Iris pigment epithelial cell (primary cell): ENCODE results near the gene ADGRB2.

ENCODE experiments used
- DNase-seq: peaks from one replicate; pipeline ENCODE4 v3.0.0-alpha.2; 2011; ENCODE audit warnings: low read depth

Gene ADGRB2

GRCh38 chr1:31782421-31783410 is 18.6 kb upstream of the ADGRB2 start:
- DNase-seq, result no peak

- DNase-seq, result no peak
Observed at GRCh38 chr1:31781756-31782371, 17.7 kb upstream of the ADGRB2 start.

GRCh38 chr1:31781138-31781755 is 17.1 kb upstream of the ADGRB2 start:
- DNase-seq, result no peak

GRCh38 chr1:31780632-31781031 is 16.5 kb upstream of the ADGRB2 start:
- no peak for DNase-seq

GRCh38 chr1:31779687-31780086 is 15.5 kb upstream of the ADGRB2 start:
- no peak for DNase-seq

GRCh38 chr1:31778763-31779488 is 14.8 kb upstream of the ADGRB2 start:
- DNase-seq, result no peak

- no peak for DNase-seq
Observed at GRCh38 chr1:31776516-31776915, 12.4 kb upstream of the ADGRB2 start.

- DNase-seq, result no peak
Observed at GRCh38 chr1:31776032-31776431, 11.9 kb upstream of the ADGRB2 start.

GRCh38 chr1:31775210-31775999 is 11.3 kb upstream of the ADGRB2 start:
- no peak for DNase-seq

- no peak for DNase-seq
Observed at GRCh38 chr1:31774495-31774894, 10.4 kb upstream of the ADGRB2 start.

GRCh38 chr1:31773861-31774260 is 9.7 kb upstream of the ADGRB2 start:
- no peak for DNase-seq

GRCh38 chr1:31772669-31773248 is 8.6 kb upstream of the ADGRB2 start:
- no peak for DNase-seq

GRCh38 chr1:31771891-31772668 is 7.9 kb upstream of the ADGRB2 start:
- DNase-seq, result no peak

- DNase-seq, result no peak
Observed at GRCh38 chr1:31769720-31770390, 5.7 kb upstream of the ADGRB2 start.

- DNase-seq, result no peak
Observed at GRCh38 chr1:31768939-31769704, 5.0 kb upstream of the ADGRB2 start.

GRCh38 chr1:31768407-31768907 is 4.3 kb upstream of the ADGRB2 start:
- no peak for DNase-seq

GRCh38 chr1:31767225-31767624 is 3.1 kb upstream of the ADGRB2 start:
- no peak for DNase-seq

GRCh38 chr1:31765516-31765915 is 1.4 kb upstream of the ADGRB2 start:
- DNase-seq, result no peak

- no peak for DNase-seq
Observed at GRCh38 chr1:31765041-31765467, 914 bp upstream of the ADGRB2 start.
